SK-N-SH (cell line): ENCODE data around the gene LCE3A.

ENCODE experiments used
- RFX5 ChIP-seq: IDR thresholded peaks from 2 replicates; pipeline ENCODE4 v1.6.1; 2012; ENCODE audit warnings: mild to moderate bottlenecking, improper control_type of control experiment, low read length
- TEAD4 ChIP-seq: IDR thresholded peaks from 2 replicates; pipeline ENCODE4 v1.4.0; 2012; ENCODE audit warnings: mild to moderate bottlenecking, borderline replicate concordance; ENCODE audit not compliant: insufficient read depth

GRCh38 chr1:152658649-152659048 is 35.7 kb upstream of the LCE3A start:
- TF ChIP-seq TEAD4 = no peak
- no peak for TF ChIP-seq RFX5
